ENCODE measurements around the gene RORB. TPM values are rescaled to one million over a fixed set of nuclear protein-coding genes. Genes with fewer than 3 reads are reported as not detected.

Gene RORB
- total RNA-seq, 1 experiment from 2014 or later = 0.08 TPM

GRCh38 chr9:74524289-74524688 lies 27.2 kb downstream of the RORB start:
- in situ Hi-C loops (cut with HindIII; ENCODE audit: low pct_unique_long_range_greater_than_20kb, low sequenced_read_pairs) (no loop called here), intact Hi-C loops (cut with micrococcal nuclease; ENCODE audit: unreplicated experiment) (no loop called here)
- POLR2A ChIA-PET = no interaction called here
- Histone ChIP-seq H3K36me3 (ENCODE audit: control insufficient read depth, insufficient read depth, low read length) (no peaks in the 10 kb centered on the region), H3K27ac (ENCODE audit: low read length) (no peak overlapping the region), H3K4me3 (ENCODE audit: low read depth in 2 of 2, low read length in 2 of 2) (no peak overlapping the region), H3K4me1 (ENCODE audit: control insufficient read depth, insufficient read depth, low read length) (no peaks in the 10 kb centered on the region), H3K9me3 (ENCODE audit: control insufficient read depth, insufficient read depth, low read depth, low read length) (no peaks in the 10 kb centered on the region), H3K27me3 (ENCODE audit: control insufficient read depth, insufficient read depth, low read length) (no peaks in the 10 kb centered on the region)
- DNase-seq (ENCODE audit: low read depth, low spot score) = no peak
- no peak for ATAC-seq
- BruUV-seq (replicated peaks) = no TSS peak
- CTCF ChIA-PET = no interaction called here
- TF ChIP-seq SIN3A (IDR thresholded peaks at IDR 0.05; ENCODE audit: borderline replicate concordance, insufficient read depth, low read depth, low read length) (no peak), POLR2AphosphoS5 (IDR thresholded peaks at IDR 0.05; ENCODE audit: low read depth, low read length) (no peak), TCF7L2 (IDR thresholded peaks at IDR 0.05; ENCODE audit: low read depth, low read length) (no peak)
- TF ChIP-seq, protein P1, sequence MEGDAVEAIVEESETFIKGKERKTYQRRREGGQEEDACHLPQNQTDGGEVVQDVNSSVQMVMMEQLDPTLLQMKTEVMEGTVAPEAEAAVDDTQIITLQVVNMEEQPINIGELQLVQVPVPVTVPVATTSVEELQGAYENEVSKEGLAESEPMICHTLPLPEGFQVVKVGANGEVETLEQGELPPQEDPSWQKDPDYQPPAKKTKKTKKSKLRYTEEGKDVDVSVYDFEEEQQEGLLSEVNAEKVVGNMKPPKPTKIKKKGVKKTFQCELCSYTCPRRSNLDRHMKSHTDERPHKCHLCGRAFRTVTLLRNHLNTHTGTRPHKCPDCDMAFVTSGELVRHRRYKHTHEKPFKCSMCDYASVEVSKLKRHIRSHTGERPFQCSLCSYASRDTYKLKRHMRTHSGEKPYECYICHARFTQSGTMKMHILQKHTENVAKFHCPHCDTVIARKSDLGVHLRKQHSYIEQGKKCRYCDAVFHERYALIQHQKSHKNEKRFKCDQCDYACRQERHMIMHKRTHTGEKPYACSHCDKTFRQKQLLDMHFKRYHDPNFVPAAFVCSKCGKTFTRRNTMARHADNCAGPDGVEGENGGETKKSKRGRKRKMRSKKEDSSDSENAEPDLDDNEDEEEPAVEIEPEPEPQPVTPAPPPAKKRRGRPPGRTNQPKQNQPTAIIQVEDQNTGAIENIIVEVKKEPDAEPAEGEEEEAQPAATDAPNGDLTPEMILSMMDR (IDR thresholded peaks at IDR 0.05) = no peak
- TF ChIP-seq, protein P2, sequence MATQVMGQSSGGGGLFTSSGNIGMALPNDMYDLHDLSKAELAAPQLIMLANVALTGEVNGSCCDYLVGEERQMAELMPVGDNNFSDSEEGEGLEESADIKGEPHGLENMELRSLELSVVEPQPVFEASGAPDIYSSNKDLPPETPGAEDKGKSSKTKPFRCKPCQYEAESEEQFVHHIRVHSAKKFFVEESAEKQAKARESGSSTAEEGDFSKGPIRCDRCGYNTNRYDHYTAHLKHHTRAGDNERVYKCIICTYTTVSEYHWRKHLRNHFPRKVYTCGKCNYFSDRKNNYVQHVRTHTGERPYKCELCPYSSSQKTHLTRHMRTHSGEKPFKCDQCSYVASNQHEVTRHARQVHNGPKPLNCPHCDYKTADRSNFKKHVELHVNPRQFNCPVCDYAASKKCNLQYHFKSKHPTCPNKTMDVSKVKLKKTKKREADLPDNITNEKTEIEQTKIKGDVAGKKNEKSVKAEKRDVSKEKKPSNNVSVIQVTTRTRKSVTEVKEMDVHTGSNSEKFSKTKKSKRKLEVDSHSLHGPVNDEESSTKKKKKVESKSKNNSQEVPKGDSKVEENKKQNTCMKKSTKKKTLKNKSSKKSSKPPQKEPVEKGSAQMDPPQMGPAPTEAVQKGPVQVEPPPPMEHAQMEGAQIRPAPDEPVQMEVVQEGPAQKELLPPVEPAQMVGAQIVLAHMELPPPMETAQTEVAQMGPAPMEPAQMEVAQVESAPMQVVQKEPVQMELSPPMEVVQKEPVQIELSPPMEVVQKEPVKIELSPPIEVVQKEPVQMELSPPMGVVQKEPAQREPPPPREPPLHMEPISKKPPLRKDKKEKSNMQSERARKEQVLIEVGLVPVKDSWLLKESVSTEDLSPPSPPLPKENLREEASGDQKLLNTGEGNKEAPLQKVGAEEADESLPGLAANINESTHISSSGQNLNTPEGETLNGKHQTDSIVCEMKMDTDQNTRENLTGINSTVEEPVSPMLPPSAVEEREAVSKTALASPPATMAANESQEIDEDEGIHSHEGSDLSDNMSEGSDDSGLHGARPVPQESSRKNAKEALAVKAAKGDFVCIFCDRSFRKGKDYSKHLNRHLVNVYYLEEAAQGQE (IDR thresholded peaks at IDR 0.05; ENCODE audit: insufficient read depth in 1 of 2, low read depth in 2 of 2, low read length in 1 of 2) = no peak

GRCh38 chr9:74526215-74526614 lies 29.1 kb downstream of the RORB start:
- Histone ChIP-seq H3K27ac (ENCODE audit: low read length) (no peak overlapping the region), H3K36me3 (ENCODE audit: control insufficient read depth, insufficient read depth, low read length) (no peaks in the 10 kb centered on the region), H3K27me3 (ENCODE audit: control insufficient read depth, insufficient read depth, low read length) (no peaks in the 10 kb centered on the region), H3K9me3 (ENCODE audit: control insufficient read depth, insufficient read depth, low read depth, low read length) (no peaks in the 10 kb centered on the region), H3K4me3 (ENCODE audit: low read depth in 2 of 2, low read length in 2 of 2) (no peak overlapping the region), H3K4me1 (ENCODE audit: control insufficient read depth, insufficient read depth, low read length) (no peaks in the 10 kb centered on the region)
- ChIA-PET POLR2A (no interaction called here), CTCF (no interaction called here)
- DNase-seq (ENCODE audit: low read depth, low spot score) (no peak), ATAC-seq (no peak)
- intact Hi-C loops (cut with micrococcal nuclease; ENCODE audit: unreplicated experiment) (no loop called here), in situ Hi-C loops (cut with HindIII; ENCODE audit: low pct_unique_long_range_greater_than_20kb, low sequenced_read_pairs) (no loop called here)
- TF ChIP-seq, protein P1 (IDR thresholded peaks at IDR 0.05) = no peak
- no peak for TF ChIP-seq POLR2AphosphoS5 (IDR thresholded peaks at IDR 0.05; ENCODE audit: low read depth, low read length)
- TF ChIP-seq, protein P2 (IDR thresholded peaks at IDR 0.05; ENCODE audit: insufficient read depth in 1 of 2, low read depth in 2 of 2, low read length in 1 of 2) = no peak
- no peak for TF ChIP-seq TCF7L2 (IDR thresholded peaks at IDR 0.05; ENCODE audit: low read depth, low read length)
- no peak for TF ChIP-seq SIN3A (IDR thresholded peaks at IDR 0.05; ENCODE audit: borderline replicate concordance, insufficient read depth, low read depth, low read length)
- no TSS peak for BruUV-seq (replicated peaks)

Measured in Panc1 (cell line).